ENCODE measurements around the gene BBOF1.

BBOF1 gene

GRCh38 chr14:74018586-74019407, at the start of gene BBOF1, which contains the start of gene ENTPD5:
BBOF1 (plus strand) TSS chr14:74019349; CDS start chr14:74019479, 130 bp downstream.
ENTPD5 (minus strand) TSS chr14:74019288; CDS start chr14:73988102, 31,186 bp downstream.
- no peak for TF ChIP-seq CTCF (conservative IDR thresholded peaks at IDR 0.05)
- H3K27ac ChIP-seq: peak within 1 kb of the TSS; percentile 91

DNA sequence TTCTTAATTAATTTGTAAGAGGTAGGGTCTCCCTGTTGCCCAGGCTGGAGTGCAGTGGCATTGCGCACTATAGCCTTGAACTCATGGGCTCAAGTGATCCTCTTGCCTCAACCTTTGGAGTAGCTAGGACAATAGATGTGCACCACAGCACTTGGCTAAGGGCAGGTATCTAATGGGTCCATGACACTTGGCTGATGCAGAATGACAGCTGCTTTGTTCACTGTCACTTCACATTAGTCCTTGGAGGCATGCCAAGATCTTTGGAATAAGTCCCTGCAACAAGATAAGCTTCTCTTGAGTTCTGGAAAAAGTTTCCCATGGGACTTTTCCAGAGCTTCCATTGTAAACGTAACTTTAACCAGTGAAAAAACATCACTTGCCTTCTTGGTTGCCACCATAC, 45.7 kb upstream of the BBOF1 start:
- no peak overlapping the region for H3K27ac ChIP-seq
- TF ChIP-seq CTCF (conservative IDR thresholded peaks at IDR 0.05): no peak

- H3K27ac ChIP-seq: peak overlapping the region; percentile 96; the same call in 1 of the 2 replicates
- TF ChIP-seq CTCF (conservative IDR thresholded peaks at IDR 0.05): no peak
These were observed 43.0 kb upstream of the BBOF1 start for GRCh38 chr14:73976125-73976524.

DNA sequence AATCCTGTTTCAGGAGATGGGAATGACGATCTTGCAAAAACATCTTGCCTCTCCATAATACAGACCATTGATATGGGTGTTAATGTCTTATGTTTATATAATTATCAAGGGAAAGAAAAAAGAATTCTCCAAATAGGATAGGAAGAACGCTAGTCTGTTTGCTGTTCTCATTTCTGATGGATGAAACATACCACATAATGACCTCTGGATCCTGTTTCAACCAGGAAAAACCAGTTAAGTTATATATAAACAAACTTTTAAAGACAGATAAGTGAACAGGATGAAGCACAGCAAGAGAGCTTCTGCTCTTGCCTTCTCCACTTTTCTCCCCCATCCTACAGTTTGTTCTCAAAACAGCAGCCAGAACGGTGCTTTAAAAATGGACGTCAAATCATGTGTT, 41.3 kb upstream of the BBOF1 start:
- no peak for TF ChIP-seq CTCF (conservative IDR thresholded peaks at IDR 0.05)
- H3K27ac ChIP-seq: peak overlapping the region; percentile 96

- peak overlapping the region; percentile 89 for H3K27ac ChIP-seq
- no peak for TF ChIP-seq CTCF (conservative IDR thresholded peaks at IDR 0.05)
These were observed 31.1 kb upstream of the BBOF1 start for GRCh38 chr14:73988065-73988464.

- peak overlapping the region; percentile 89 for H3K27ac ChIP-seq
These were observed 30.5 kb upstream of the BBOF1 start for GRCh38 chr14:73988656-73989055.

- no peak for TF ChIP-seq CTCF (conservative IDR thresholded peaks at IDR 0.05)
- H3K27ac ChIP-seq: no peak overlapping the region
These were observed 28.1 kb upstream of the BBOF1 start for GRCh38 chr14:73991092-73991491.

DNA sequence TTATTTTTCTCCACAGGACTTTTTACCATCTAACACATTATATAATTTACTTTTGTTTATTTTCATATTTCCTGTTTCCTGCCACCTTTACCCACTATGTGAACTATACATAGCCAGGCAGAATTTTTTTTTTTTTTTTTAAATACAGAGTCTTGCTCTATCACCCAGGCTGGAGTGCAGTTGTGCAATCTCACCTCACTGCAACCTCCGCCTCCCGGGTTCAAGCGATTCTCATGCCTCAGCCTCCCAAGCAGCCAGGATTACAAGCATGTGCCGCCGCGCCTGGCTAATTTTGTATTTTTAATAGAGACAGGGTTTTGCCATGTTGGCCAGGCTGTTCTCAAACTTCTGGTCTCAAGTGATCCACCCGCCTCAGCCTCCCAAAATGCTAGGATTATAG, 24.2 kb upstream of the BBOF1 start:
- H3K27ac ChIP-seq: peak overlapping the region; percentile 45

Data from VCaP (cell line).